Hepatic stellate cell (primary cell): ENCODE measurements around the gene TAPBP.
"Not testable (repeated sequence)": the region's sequence is repeated elsewhere in the genome, so short reads cannot be mapped to it uniquely, and the experiment has no call there.

Experiments used
- DNase-seq: peaks from one replicate; pipeline ENCODE4 v3.0.0; 2011; ENCODE audit warnings: low spot score

TAPBP gene

GRCh38 chr6:33313709-33314514, at the start of gene TAPBP:
Gene TAPBP (minus strand): TSS chr6:33314078. CDS start chr6:33314041, 37 bp downstream.
- DNase-seq = peak; percentile 68

- DNase-seq = not testable (repeated sequence)
Measured at GRCh38 chr6:33363486-33363885, 49.6 kb upstream of the TAPBP start.

GRCh38 chr6:33359331-33359730, 45.5 kb upstream of the TAPBP start:
- DNase-seq = no peak

GRCh38 chr6:33357160-33357871, 43.4 kb upstream of the TAPBP start:
- DNase-seq = not testable (repeated sequence)

GRCh38 chr6:33356295-33356694, 42.4 kb upstream of the TAPBP start:
- no peak for DNase-seq

- not testable (repeated sequence) for DNase-seq
Measured at GRCh38 chr6:33355860-33356259, 42.0 kb upstream of the TAPBP start.

- no peak for DNase-seq
Measured at GRCh38 chr6:33347816-33348215, 33.9 kb upstream of the TAPBP start.

GRCh38 chr6:33346972-33347371, 33.1 kb upstream of the TAPBP start:
- DNase-seq = not testable (repeated sequence)

GRCh38 chr6:33344701-33345697, 31.1 kb upstream of the TAPBP start:
- peak; percentile 35 for DNase-seq

GRCh38 chr6:33343953-33344611, 30.2 kb upstream of the TAPBP start:
- DNase-seq = no peak

- DNase-seq = not testable (repeated sequence)
Measured at GRCh38 chr6:33343606-33343952, 29.7 kb upstream of the TAPBP start.

- DNase-seq = no peak
Measured at GRCh38 chr6:33339193-33339592, 25.3 kb upstream of the TAPBP start.

GRCh38 chr6:33336495-33336894, 22.6 kb upstream of the TAPBP start:
- DNase-seq = no peak

- DNase-seq = no peak
Measured at GRCh38 chr6:33335916-33336315, 22.0 kb upstream of the TAPBP start.

GRCh38 chr6:33333666-33334065, 19.8 kb upstream of the TAPBP start:
- DNase-seq = no peak

GRCh38 chr6:33330736-33331135, 16.9 kb upstream of the TAPBP start:
- DNase-seq = no peak

GRCh38 chr6:33329058-33329457, 15.2 kb upstream of the TAPBP start:
- no peak for DNase-seq

GRCh38 chr6:33324125-33324524, 10.2 kb upstream of the TAPBP start:
- no peak for DNase-seq

- no peak for DNase-seq
Measured at GRCh38 chr6:33323623-33323948, 9.7 kb upstream of the TAPBP start.

- DNase-seq = no peak
Measured at GRCh38 chr6:33321227-33321626, 7.3 kb upstream of the TAPBP start.

GRCh38 chr6:33320315-33321181, 6.7 kb upstream of the TAPBP start:
- peak; percentile 82 for DNase-seq
